ENCODE measurements around the gene ASF1A. TPM values are rescaled to one million over a fixed set of nuclear protein-coding genes. Genes with fewer than 3 reads are reported as not detected.
A peak's percentile ranks its signal among the peaks of the same experiment; 100 is the strongest.

ASF1A gene
- total RNA-seq (2014; rRNA removed; shearing (Covaris generic)) (15.3 and 15.5 TPM in 2 replicates), polyA plus RNA-seq (2016; fragmentation: Nextera tagmentation; extraction: Ambion mirVana) (21.5 and 24.7 TPM in 2 replicates)

DNA sequence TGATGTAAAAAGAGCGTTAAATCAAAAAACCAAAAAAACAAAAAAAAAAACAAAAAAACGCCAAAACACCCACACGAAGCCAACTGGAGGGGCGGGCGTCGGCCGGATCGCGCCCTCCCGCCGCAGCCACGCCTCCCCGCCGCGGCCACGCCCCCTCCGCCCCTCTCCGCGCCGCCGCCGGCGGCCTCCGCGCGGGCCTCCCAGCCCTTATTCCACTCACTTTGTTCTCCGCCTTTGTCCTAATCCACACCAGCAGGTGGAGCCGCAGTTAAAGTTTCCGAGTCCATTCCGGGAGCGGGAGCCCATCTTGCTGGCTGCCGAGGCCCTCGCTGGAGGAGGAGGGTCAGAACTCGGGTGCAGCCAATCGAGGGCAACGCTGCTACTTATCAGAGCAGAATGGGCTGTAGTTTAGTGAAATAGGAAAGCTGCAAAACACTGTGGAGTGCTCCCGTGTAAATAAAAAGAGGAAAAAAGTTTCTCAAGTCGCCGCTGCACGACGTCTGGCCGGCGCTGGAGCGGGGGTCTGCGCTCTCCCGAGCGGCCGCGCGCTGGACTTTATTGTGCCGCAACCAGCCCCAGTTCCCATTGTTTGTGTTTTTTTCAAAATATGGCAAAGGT, at the start of gene ASF1A:
Gene ASF1A, plus strand, starts transcription at position 346 of the 618 bp plus-strand sequence. Its CDS starts 262 bp downstream, at position 608.
- in situ Hi-C loops (cut with MboI): no loop called here

GRCh38 chr6:118844915-118845314, 49.0 kb upstream of the ASF1A start:
- Histone ChIP-seq H3K36me3 (ENCODE audit: low read depth) (no peaks in the 10 kb centered on the region), H3F3A (ENCODE audit: insufficient read depth) (no peaks in the 10 kb centered on the region), H3K9ac (no peak overlapping the region), H3K79me2 (ENCODE audit: insufficient read depth) (no peaks in the 10 kb centered on the region; the same call in 1 of the 2 replicates), H3K4me3 (no peak overlapping the region), H3K4me1 (ENCODE audit: insufficient read depth) (0 out of 2 replicates have a peak, but pooled peaks cover 4% of the 10 kb centered on the region), H2AFZ (no peak overlapping the region), H3K27me3 (replicated peaks; ENCODE audit: insufficient read depth) (no peaks in the 10 kb centered on the region), H3K9me2 (ENCODE audit: insufficient read depth) (no peaks in the 10 kb centered on the region), H3K4me2 (ENCODE audit: unreplicated experiment) (no peak overlapping the region), H3K9me3 (ENCODE audit: low read depth) (no peaks in the 10 kb centered on the region), H4K20me1 (ENCODE audit: insufficient read depth) (no peaks in the 10 kb centered on the region), H3K27ac (no peak overlapping the region)
- TF ChIP-seq EZH2 (IDR thresholded peaks at IDR 0.05; ENCODE audit: insufficient read depth, poor library complexity, severe bottlenecking) (no peak), EZH2phosphoT487 (IDR thresholded peaks at IDR 0.05; ENCODE audit: insufficient read depth, low read depth) (no peak)
- in situ Hi-C loops (cut with MboI): no loop called here
- WGBS, 2 experiments (ENCODE audit: low coverage in 1 of 2, low lambda C conversion rate in 2 of 2, missing lambda C conversion rate in 2 of 2): 88 to 93% methylated on average over 3 of the region's 3 CpGs
- no peak for DNase-seq

More for the DNA sequence above, at the start of gene ASF1A:
- Histone ChIP-seq H3K9me3 (ENCODE audit: low read depth) (no peaks in the 10 kb centered on the region), H3K9ac (peak within 1 kb of the TSS; percentile 89), H3K27me3 (replicated peaks; ENCODE audit: insufficient read depth) (no peaks in the 10 kb centered on the region), H3K79me2 (ENCODE audit: insufficient read depth) (peaks cover 69% of the 10 kb centered on the region), H3K4me3 (peak within 1 kb of the TSS; percentile 95), H3K36me3 (ENCODE audit: low read depth) (no peaks in the 10 kb centered on the region; the same call in 1 of the 2 replicates), H3K4me1 (ENCODE audit: insufficient read depth) (peaks cover 27% of the 10 kb centered on the region), H3K4me2 (ENCODE audit: unreplicated experiment) (peak within 1 kb of the TSS; percentile 94), H3K27ac (peak within 1 kb of the TSS; percentile 90), H2AFZ (peak within 1 kb of the TSS; percentile 90), H4K20me1 (ENCODE audit: insufficient read depth) (no peaks in the 10 kb centered on the region), H3K9me2 (ENCODE audit: insufficient read depth) (no peaks in the 10 kb centered on the region), H3F3A (ENCODE audit: insufficient read depth) (peaks cover 40% of the 10 kb centered on the region)
- WGBS, 2 experiments (ENCODE audit: low coverage in 1 of 2, low lambda C conversion rate in 2 of 2, missing lambda C conversion rate in 2 of 2): 1% methylated on average over 41 to 51 of the region's 51 CpGs
- DNase-seq: peak; percentile 99
- no peak for TF ChIP-seq EZH2 (IDR thresholded peaks at IDR 0.05; ENCODE audit: insufficient read depth, poor library complexity, severe bottlenecking)
- TF ChIP-seq EZH2phosphoT487 (IDR thresholded peaks at IDR 0.05; ENCODE audit: insufficient read depth, low read depth): no peak

- in situ Hi-C loops (cut with MboI): no loop called here
- no peak overlapping the region for H3K4me2 ChIP-seq (ENCODE audit: unreplicated experiment)
- no peak overlapping the region for H3K4me3 ChIP-seq
These were observed 40.5 kb upstream of the ASF1A start for GRCh38 chr6:118853408-118853807.

DNA sequence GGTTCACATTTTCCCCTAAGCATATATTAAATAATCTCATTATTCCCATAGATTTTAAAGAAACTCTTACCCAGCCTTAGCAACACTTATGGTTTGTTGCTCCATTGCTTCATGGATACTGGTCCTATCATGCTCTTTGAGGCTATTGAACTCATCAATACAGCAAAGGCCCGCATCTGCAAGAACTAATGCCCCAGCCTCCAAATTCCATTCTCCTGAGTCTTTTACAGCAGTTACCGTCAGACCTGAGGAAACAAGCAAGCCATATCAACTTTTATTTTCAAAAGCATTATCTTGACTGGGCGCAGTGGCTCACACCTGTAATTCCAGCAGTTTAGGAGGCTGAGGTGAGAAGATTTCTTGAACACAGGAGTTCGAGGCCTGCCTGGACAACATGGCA, 37.7 kb upstream of the ASF1A start:
- H3K36me3 ChIP-seq (ENCODE audit: low read depth): 0 out of 2 replicates have a peak, but pooled peaks cover under 1% of the 10 kb centered on the region
- no peak overlapping the region for H3K4me2 ChIP-seq (ENCODE audit: unreplicated experiment)
- no peak for DNase-seq
- H3K9ac ChIP-seq: no peak overlapping the region
- H3K9me2 ChIP-seq (ENCODE audit: insufficient read depth): no peaks in the 10 kb centered on the region
- H3K9me3 ChIP-seq (ENCODE audit: low read depth): no peaks in the 10 kb centered on the region
- no peaks in the 10 kb centered on the region for H3K27me3 ChIP-seq (replicated peaks; ENCODE audit: insufficient read depth)
- H3K27ac ChIP-seq: no peak overlapping the region
- no peak for TF ChIP-seq EZH2phosphoT487 (IDR thresholded peaks at IDR 0.05; ENCODE audit: insufficient read depth, low read depth)
- no peak for TF ChIP-seq EZH2 (IDR thresholded peaks at IDR 0.05; ENCODE audit: insufficient read depth, poor library complexity, severe bottlenecking)
- H2AFZ ChIP-seq: no peak overlapping the region
- no peaks in the 10 kb centered on the region for H3K4me1 ChIP-seq (ENCODE audit: insufficient read depth)
- no peaks in the 10 kb centered on the region for H3F3A ChIP-seq (ENCODE audit: insufficient read depth)
- H3K79me2 ChIP-seq (ENCODE audit: insufficient read depth): peaks cover 36% of the 10 kb centered on the region
- no peak overlapping the region for H3K4me3 ChIP-seq
- H4K20me1 ChIP-seq (ENCODE audit: insufficient read depth): 0 out of 2 replicates have a peak, but pooled peaks cover 5% of the 10 kb centered on the region
- in situ Hi-C loops (cut with MboI): no loop called here
- WGBS, 2 experiments (ENCODE audit: low coverage in 1 of 2, low lambda C conversion rate in 2 of 2, missing lambda C conversion rate in 2 of 2): 84 to 87% methylated on average over 4 of the region's 4 CpGs

More at GRCh38 chr6:118853408-118853807, 40.5 kb upstream of the ASF1A start:
- H3K9me3 ChIP-seq (ENCODE audit: low read depth): no peaks in the 10 kb centered on the region
- no peak overlapping the region for H3K9ac ChIP-seq
- H3F3A ChIP-seq (ENCODE audit: insufficient read depth): no peaks in the 10 kb centered on the region
- no peaks in the 10 kb centered on the region for H3K27me3 ChIP-seq (replicated peaks; ENCODE audit: insufficient read depth)
- no peak for DNase-seq
- 0 out of 2 replicates have a peak, but pooled peaks cover 5% of the 10 kb centered on the region for H4K20me1 ChIP-seq (ENCODE audit: insufficient read depth)
- H3K4me1 ChIP-seq (ENCODE audit: insufficient read depth): no peaks in the 10 kb centered on the region
- no peaks in the 10 kb centered on the region for H3K9me2 ChIP-seq (ENCODE audit: insufficient read depth)
- 0 out of 2 replicates have a peak, but pooled peaks cover 4% of the 10 kb centered on the region for H3K36me3 ChIP-seq (ENCODE audit: low read depth)
- no peak overlapping the region for H3K27ac ChIP-seq
- no peak for TF ChIP-seq EZH2phosphoT487 (IDR thresholded peaks at IDR 0.05; ENCODE audit: insufficient read depth, low read depth)
- no peak for TF ChIP-seq EZH2 (IDR thresholded peaks at IDR 0.05; ENCODE audit: insufficient read depth, poor library complexity, severe bottlenecking)
- no peak overlapping the region for H2AFZ ChIP-seq
- H3K79me2 ChIP-seq (ENCODE audit: insufficient read depth): peaks cover 9% of the 10 kb centered on the region
- 96 to 97% methylated on average over 5 of the region's 5 CpGs for WGBS, 2 experiments (ENCODE audit: low coverage in 1 of 2, low lambda C conversion rate in 2 of 2, missing lambda C conversion rate in 2 of 2)

Measured in GM23248 (cell line).